ENCODE results near the gene KCNE1. TPM values are rescaled to one million over a fixed set of nuclear protein-coding genes. Genes with fewer than 3 reads are reported as not detected.
"Not testable (repeated sequence)": the region's sequence is repeated elsewhere in the genome, so short reads cannot be mapped to it uniquely, and the experiment has no call there.

Gene KCNE1
- total RNA-seq, 1 donor from 2014 or later, result 0.46 TPM

- not testable (repeated sequence) for H3K36me3 Mint-ChIP-seq (ENCODE audit: low read depth)
These were observed 88.2 kb downstream of the KCNE1 start, which contains the start of gene SMIM34 for GRCh38 chr21:34423805-34424204. TSS of gene SMIM34 (minus strand) at chr21:34423951. CDS start at chr21:34423839, 112 bp downstream.

GRCh38 chr21:34417448-34418077 is 94.4 kb downstream of the KCNE1 start:
- H3K36me3 Mint-ChIP-seq (ENCODE audit: low read depth); H3K27ac Mint-ChIP-seq; H3K27me3 Mint-ChIP-seq (ENCODE audit: low read depth); intact Hi-C loops (cut with micrococcal nuclease); DNase-seq (ENCODE audit: low spot score); H3K4me3 Mint-ChIP-seq (ENCODE audit: low read depth); H3K9me3 Mint-ChIP-seq; H3K4me1 Mint-ChIP-seq (ENCODE audit: low read depth): not testable (repeated sequence)

More at GRCh38 chr21:34423805-34424204, 88.2 kb downstream of the KCNE1 start, which contains the start of gene SMIM34:
- H3K27me3 Mint-ChIP-seq (ENCODE audit: low read depth); H3K9me3 Mint-ChIP-seq; H3K4me1 Mint-ChIP-seq (ENCODE audit: low read depth); H3K27ac Mint-ChIP-seq; H3K4me3 Mint-ChIP-seq (ENCODE audit: low read depth); intact Hi-C loops (cut with micrococcal nuclease); DNase-seq (ENCODE audit: low spot score): not testable (repeated sequence)

DNA sequence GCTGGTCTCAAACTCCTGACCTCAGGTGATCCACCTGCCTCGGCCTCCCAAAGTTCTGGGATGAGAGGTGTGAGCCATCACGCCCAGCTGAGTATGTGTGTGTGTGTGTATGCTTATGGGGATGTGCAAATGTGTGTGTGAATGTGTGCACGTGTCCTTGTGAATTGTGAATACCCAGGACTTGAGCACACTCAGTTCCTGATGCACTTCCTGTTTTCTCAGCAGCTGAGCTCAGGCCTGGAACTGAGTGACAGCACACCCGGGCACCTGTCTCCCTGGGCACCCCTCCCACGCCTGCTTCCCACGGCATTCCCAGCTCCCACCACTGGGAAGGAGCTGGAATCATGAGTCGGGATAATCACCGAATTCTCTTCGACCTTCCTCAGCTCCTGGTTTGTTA is 104.7 kb downstream of the KCNE1 start:
- DNase-seq (ENCODE audit: low spot score); H3K27ac Mint-ChIP-seq; H3K4me1 Mint-ChIP-seq (ENCODE audit: low read depth); H3K4me3 Mint-ChIP-seq (ENCODE audit: low read depth); H3K36me3 Mint-ChIP-seq (ENCODE audit: low read depth); intact Hi-C loops (cut with micrococcal nuclease); H3K27me3 Mint-ChIP-seq (ENCODE audit: low read depth); H3K9me3 Mint-ChIP-seq: not testable (repeated sequence)

- H3K9me3 Mint-ChIP-seq; H3K4me1 Mint-ChIP-seq (ENCODE audit: low read depth): not testable (repeated sequence)
These were observed 105.3 kb downstream of the KCNE1 start for GRCh38 chr21:34406676-34407075.

DNA sequence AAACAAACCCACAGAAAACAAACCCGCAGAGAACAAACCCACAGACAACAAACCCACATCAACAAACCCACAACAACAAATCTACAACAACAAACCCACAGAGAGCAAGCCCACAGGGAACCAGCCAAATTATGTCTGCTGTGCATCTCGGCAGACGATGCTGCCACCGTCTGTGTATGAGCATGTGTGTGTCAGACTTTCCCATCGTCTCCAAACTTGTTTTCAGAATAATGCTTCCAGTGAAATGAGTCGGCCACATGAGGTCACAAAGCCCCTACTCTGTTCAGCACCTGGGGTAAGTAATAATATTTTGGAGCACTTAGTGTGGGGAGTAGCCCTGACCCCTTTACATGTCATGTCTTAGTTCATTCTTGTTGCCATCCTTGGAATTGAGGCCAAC is 105.9 kb downstream of the KCNE1 start:
- H3K36me3 Mint-ChIP-seq (ENCODE audit: low read depth); DNase-seq (ENCODE audit: low spot score); H3K27me3 Mint-ChIP-seq (ENCODE audit: low read depth); intact Hi-C loops (cut with micrococcal nuclease); H3K4me1 Mint-ChIP-seq (ENCODE audit: low read depth); H3K9me3 Mint-ChIP-seq; H3K4me3 Mint-ChIP-seq (ENCODE audit: low read depth); H3K27ac Mint-ChIP-seq: not testable (repeated sequence)

More at GRCh38 chr21:34406676-34407075, 105.3 kb downstream of the KCNE1 start:
- H3K36me3 Mint-ChIP-seq (ENCODE audit: low read depth); H3K27me3 Mint-ChIP-seq (ENCODE audit: low read depth); H3K27ac Mint-ChIP-seq; H3K4me3 Mint-ChIP-seq (ENCODE audit: low read depth); intact Hi-C loops (cut with micrococcal nuclease); DNase-seq (ENCODE audit: low spot score): not testable (repeated sequence)

DNA sequence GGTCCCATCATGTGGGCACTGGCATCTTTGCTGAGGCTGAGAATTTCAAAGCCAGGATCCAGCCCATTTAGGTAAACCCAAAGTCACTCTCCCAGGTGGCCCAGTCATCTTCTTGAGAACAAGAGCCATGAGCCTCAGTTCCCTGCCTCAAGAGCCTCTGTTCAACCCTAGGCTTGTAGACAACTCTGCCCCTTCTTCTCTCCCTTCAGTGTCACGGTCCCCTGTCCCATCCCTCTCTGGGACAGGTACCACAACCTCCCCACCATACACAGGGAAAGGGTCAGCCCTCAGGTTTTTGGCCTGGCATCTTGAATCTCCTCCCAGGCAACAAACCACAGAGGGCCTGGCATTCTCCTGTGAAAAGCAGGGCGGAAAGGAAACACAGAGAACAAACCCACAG is 106.3 kb downstream of the KCNE1 start:
- H3K4me1 Mint-ChIP-seq (ENCODE audit: low read depth); H3K9me3 Mint-ChIP-seq; H3K36me3 Mint-ChIP-seq (ENCODE audit: low read depth); DNase-seq (ENCODE audit: low spot score); H3K4me3 Mint-ChIP-seq (ENCODE audit: low read depth); H3K27me3 Mint-ChIP-seq (ENCODE audit: low read depth); H3K27ac Mint-ChIP-seq; intact Hi-C loops (cut with micrococcal nuclease): not testable (repeated sequence)

GRCh38 chr21:34404742-34405141 is 107.3 kb downstream of the KCNE1 start:
- DNase-seq (ENCODE audit: low spot score); H3K27ac Mint-ChIP-seq; H3K27me3 Mint-ChIP-seq (ENCODE audit: low read depth); H3K36me3 Mint-ChIP-seq (ENCODE audit: low read depth); intact Hi-C loops (cut with micrococcal nuclease); H3K4me3 Mint-ChIP-seq (ENCODE audit: low read depth); H3K9me3 Mint-ChIP-seq; H3K4me1 Mint-ChIP-seq (ENCODE audit: low read depth): not testable (repeated sequence)

DNA sequence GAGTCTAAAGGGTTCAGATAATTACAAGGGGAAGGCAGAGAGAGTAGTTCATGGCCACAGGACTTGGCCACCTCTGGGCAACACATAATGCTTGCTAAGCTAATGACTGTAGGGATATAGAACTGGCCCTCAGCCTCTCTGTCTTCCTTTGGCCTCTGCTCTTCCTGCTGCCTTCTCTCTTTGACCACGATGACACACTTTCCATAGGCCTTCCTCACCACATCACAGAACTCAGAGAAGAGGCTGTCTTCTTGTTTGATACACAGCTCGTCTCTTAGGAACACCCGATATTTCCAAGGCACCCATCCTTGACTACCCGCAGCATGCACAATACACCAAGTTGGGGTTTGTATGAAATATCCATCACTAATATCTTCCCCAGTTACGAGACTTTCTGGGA is 111.5 kb downstream of the KCNE1 start:
- DNase-seq (ENCODE audit: low spot score); H3K4me1 Mint-ChIP-seq (ENCODE audit: low read depth); H3K9me3 Mint-ChIP-seq; H3K36me3 Mint-ChIP-seq (ENCODE audit: low read depth); H3K27ac Mint-ChIP-seq; H3K27me3 Mint-ChIP-seq (ENCODE audit: low read depth); H3K4me3 Mint-ChIP-seq (ENCODE audit: low read depth); intact Hi-C loops (cut with micrococcal nuclease): not testable (repeated sequence)

Other genes starting within 250 kb of the KCNE1 start
- not detected in 2 replicates for gene KCNE2, start 148.2 kb downstream of the KCNE1 start, total RNA-seq
- gene SMIM11, start 136.7 kb downstream of the KCNE1 start, total RNA-seq, result 28.2 and 29.0 TPM in 2 replicates
- gene SMIM34, start 88.3 kb downstream of the KCNE1 start, total RNA-seq, result not detected in 2 replicates
- 21.1 and 21.8 TPM in 2 replicates for gene RCAN1, start 102.9 kb upstream of the KCNE1 start, total RNA-seq
- gene CLIC6, start 156.8 kb upstream of the KCNE1 start, total RNA-seq, result 1.0 and 1.3 TPM in 2 replicates

Measured in activated T-helper 2 cell treated with anti-CD3 and anti-CD28 coated beads, Interferon-gamma antibody, Interleukin-2, Interleukin-4, amounts not matched to agents 10 μg/mL and 5 μg/mL and 100 μg/mL, durations not matched to agents 14 hours and 24 hours and 36 hours (primary cell).